Upper lobe of left lung (tissue), 6 donors: Measurements from ENCODE around the gene SLC36A2. TPM values are rescaled to one million over a fixed set of nuclear protein-coding genes. Genes with fewer than 3 reads are reported as not detected.

ENCODE experiments used
- ATAC-seq, 2 donors: fragments of 200-7000 bp; cut with Tn5 transposase; one replicate each; pipeline ENCODE4 v1.9.1; 2022; ENCODE audit warnings: mild to moderate bottlenecking in 2 of 2, moderate library complexity in 2 of 2; ENCODE audit not compliant: low FRiP score in 2 of 2
- DNase-seq, 2 donors: peaks; one replicate each; pipeline ENCODE4 v3.0.0-alpha.2; 2019 to 2020
- H3K27ac ChIP-seq, 4 donors: fragments of 200-600 bp; sonication (generic); one replicate each; pipeline ENCODE4 v1.5.1; 2016 to 2019
- H3K27me3 ChIP-seq, 4 donors: fragments of 200-600 bp; sonication (generic); one replicate each; pipeline ENCODE4 v1.5.1; 2017 to 2019
- H3K36me3 ChIP-seq, 4 donors: fragments of 200-600 bp; sonication (generic); one replicate each; pipeline ENCODE4 v1.5.1; 2016 to 2019
- H3K4me1 ChIP-seq, 4 donors: fragments of 200-600 bp; sonication (generic); one replicate each; pipeline ENCODE4 v1.5.1; 2018 to 2019
- H3K4me3 ChIP-seq, 4 donors: fragments of 200-600 bp; sonication (generic); one replicate each; pipeline ENCODE4 v1.5.1; 2017 to 2019; ENCODE audit warnings: mild to moderate bottlenecking in 2 of 4, moderate library complexity in 1 of 4
- H3K9me3 ChIP-seq, 4 donors: fragments of 200-600 bp; sonication (generic); one replicate each; pipeline ENCODE4 v1.5.1; 2018 to 2019
- CTCF ChIP-seq, 6 experiments: fragments of 450-650 bp in 4 of 6; fragments of 200-600 bp in 2 of 6; sonication (generic) in 2 of 6; IDR thresholded peaks; one replicate each; pipeline ENCODE4 v1.5.1; 2016 to 2019; ENCODE audit warnings: antibody characterized with exemption in 6 of 6
- EP300 ChIP-seq, 4 donors: sonication (generic); formaldehyde crosslinking; IDR thresholded peaks; one replicate each; pipeline ENCODE4 v1.5.1; 2017; ENCODE audit warnings: antibody characterized with exemption in 4 of 4, control low read depth in 2 of 4
- POLR2A ChIP-seq, 4 donors: fragments of 450-650 bp; IDR thresholded peaks; one replicate each; pipeline ENCODE4 v1.5.1; 2016 to 2017; ENCODE audit warnings: antibody characterized with exemption in 4 of 4, mild to moderate bottlenecking in 2 of 4
- POLR2AphosphoS5 ChIP-seq, 2 donors: sonication (generic); formaldehyde crosslinking; IDR thresholded peaks; one replicate each; pipeline ENCODE4 v1.5.1; 2017; ENCODE audit warnings: antibody characterized with exemption in 2 of 2
- WGBS, 2 donors: methylation state at CpG; one replicate each; pipeline ENCODE4 v1.1.5; 2017 to 2018; 5-methylcytosine and 5-hydroxymethylcytosine counted together
- total RNA-seq, 6 donors: library from RNA; depleted of rRNA in 4 of 6; stranded (reverse); fragments of >200 nt in 4 of 6; gene quantifications; one replicate each; pipeline versions ENCODE4 v1.1.0 to v1.2.1, GENCODE V29; 2016 to 2021
- donor health status: DM: no; HTN: no; CAD: no; lungs with moderate emphysema.
- donor health status: DM: no; HTN: yes; CAD: no; lungs with severe emphysema.

SLC36A2 gene
- total RNA-seq, 6 donors from 2014 or later: not detected

GRCh38 chr5:151326266-151326665, 21.1 kb downstream of the SLC36A2 start:
- H3K27me3 ChIP-seq: no peaks in the 10 kb centered on the region
- ATAC-seq: no peak
- no peak overlapping the region for H3K4me3 ChIP-seq
- no peaks in the 10 kb centered on the region for H3K36me3 ChIP-seq
- no peak overlapping the region for H3K27ac ChIP-seq
- no peak for DNase-seq
- TF ChIP-seq POLR2AphosphoS5 (IDR thresholded peaks at IDR 0.05) (no peak), POLR2A (IDR thresholded peaks at IDR 0.05) (no peak)
- 89 to 92% methylated on average over 3 of the region's 3 CpGs for WGBS, 2 donors
- no peaks in the 10 kb centered on the region for H3K4me1 ChIP-seq
- no peaks in the 10 kb centered on the region for H3K9me3 ChIP-seq

GRCh38 chr5:151320481-151320880, 26.9 kb downstream of the SLC36A2 start:
- Histone ChIP-seq H3K36me3 (no peaks in the 10 kb centered on the region), H3K4me3 (no peak overlapping the region), H3K27ac (no peak overlapping the region), H3K9me3 (no peaks in the 10 kb centered on the region), H3K4me1 (no peaks in the 10 kb centered on the region), H3K27me3 (no peaks in the 10 kb centered on the region)
- 90 to 100% methylated on average over 1 to 4 of the region's 4 CpGs for WGBS, 2 donors
- ATAC-seq (no peak), DNase-seq (no peak)
- TF ChIP-seq CTCF (IDR thresholded peaks at IDR 0.05) (no peak), POLR2AphosphoS5 (IDR thresholded peaks at IDR 0.05) (no peak), POLR2A (IDR thresholded peaks at IDR 0.05) (no peak), EP300 (IDR thresholded peaks at IDR 0.05) (no peak)

GRCh38 chr5:151318850-151319732, 28.3 kb downstream of the SLC36A2 start:
- 68 to 69% methylated on average over 2 of the region's 2 CpGs for WGBS, 2 donors
- TF ChIP-seq POLR2AphosphoS5 (IDR thresholded peaks at IDR 0.05) (no peak), EP300 (IDR thresholded peaks at IDR 0.05) (no peak), CTCF (IDR thresholded peaks at IDR 0.05) (no peak), POLR2A (IDR thresholded peaks at IDR 0.05) (no peak)
- DNase-seq (no peak), ATAC-seq (peak in 1 of 2 donors; percentile 55)
- H3K36me3 ChIP-seq: no peaks in the 10 kb centered on the region
- no peak overlapping the region for H3K4me3 ChIP-seq
- no peak overlapping the region for H3K27ac ChIP-seq
- H3K4me1 ChIP-seq: no peaks in the 10 kb centered on the region
- H3K27me3 ChIP-seq: no peaks in the 10 kb centered on the region
- no peaks in the 10 kb centered on the region for H3K9me3 ChIP-seq

- Histone ChIP-seq H3K36me3 (no peaks in the 10 kb centered on the region), H3K27me3 (no peaks in the 10 kb centered on the region), H3K27ac (no peak overlapping the region), H3K4me1 (no peaks in the 10 kb centered on the region), H3K9me3 (no peaks in the 10 kb centered on the region), H3K4me3 (no peak overlapping the region)
- DNase-seq: no peak
- no peak for ATAC-seq
- TF ChIP-seq CTCF (IDR thresholded peaks at IDR 0.05) (no peak), POLR2A (IDR thresholded peaks at IDR 0.05) (no peak), POLR2AphosphoS5 (IDR thresholded peaks at IDR 0.05) (no peak), EP300 (IDR thresholded peaks at IDR 0.05) (no peak)
- WGBS, 2 donors: 78 to 80% methylated on average over 2 of the region's 2 CpGs
These were observed 29.5 kb downstream of the SLC36A2 start for GRCh38 chr5:151317871-151318270.

GRCh38 chr5:151315998-151316597, 31.3 kb downstream of the SLC36A2 start:
- Histone ChIP-seq H3K27me3 (no peaks in the 10 kb centered on the region), H3K36me3 (no peaks in the 10 kb centered on the region), H3K4me1 (no peaks in the 10 kb centered on the region), H3K27ac (no peak overlapping the region), H3K4me3 (no peak overlapping the region), H3K9me3 (no peaks in the 10 kb centered on the region)
- peak; percentile 86 to 88 for ATAC-seq
- TF ChIP-seq EP300 (IDR thresholded peaks at IDR 0.05) (no peak), CTCF (IDR thresholded peaks at IDR 0.05) (peak; percentile 69 to 82 (median 76))
- DNase-seq: peak in 1 of 2 donors; percentile 80
- WGBS, 2 donors: 45 to 55% methylated on average over 8 of the region's 8 CpGs
